ENCODE measurements around the gene CXCR6.

GRCh38 chr3:45905755-45906154 is 37.5 kb upstream of the CXCR6 start:
- no peak for TF ChIP-seq EZH2 (IDR thresholded peaks at IDR 0.05; ENCODE audit: insufficient read depth, low read length)
- no peak for TF ChIP-seq CTCF (IDR thresholded peaks at IDR 0.05; ENCODE audit: insufficient read depth, low read depth, low read length)
